ENCODE measurements around the gene ERN1. TPM values are rescaled to one million over a fixed set of nuclear protein-coding genes. Genes with fewer than 3 reads are reported as not detected.
A peak's percentile ranks its signal among the peaks of the same experiment; 100 is the strongest.
"Not testable (repeated sequence)": the region's sequence is repeated elsewhere in the genome, so short reads cannot be mapped to it uniquely, and the experiment has no call there.

The ERN1 gene
- total RNA-seq, 1 donor from 2014 or later = 52.1 TPM

DNA sequence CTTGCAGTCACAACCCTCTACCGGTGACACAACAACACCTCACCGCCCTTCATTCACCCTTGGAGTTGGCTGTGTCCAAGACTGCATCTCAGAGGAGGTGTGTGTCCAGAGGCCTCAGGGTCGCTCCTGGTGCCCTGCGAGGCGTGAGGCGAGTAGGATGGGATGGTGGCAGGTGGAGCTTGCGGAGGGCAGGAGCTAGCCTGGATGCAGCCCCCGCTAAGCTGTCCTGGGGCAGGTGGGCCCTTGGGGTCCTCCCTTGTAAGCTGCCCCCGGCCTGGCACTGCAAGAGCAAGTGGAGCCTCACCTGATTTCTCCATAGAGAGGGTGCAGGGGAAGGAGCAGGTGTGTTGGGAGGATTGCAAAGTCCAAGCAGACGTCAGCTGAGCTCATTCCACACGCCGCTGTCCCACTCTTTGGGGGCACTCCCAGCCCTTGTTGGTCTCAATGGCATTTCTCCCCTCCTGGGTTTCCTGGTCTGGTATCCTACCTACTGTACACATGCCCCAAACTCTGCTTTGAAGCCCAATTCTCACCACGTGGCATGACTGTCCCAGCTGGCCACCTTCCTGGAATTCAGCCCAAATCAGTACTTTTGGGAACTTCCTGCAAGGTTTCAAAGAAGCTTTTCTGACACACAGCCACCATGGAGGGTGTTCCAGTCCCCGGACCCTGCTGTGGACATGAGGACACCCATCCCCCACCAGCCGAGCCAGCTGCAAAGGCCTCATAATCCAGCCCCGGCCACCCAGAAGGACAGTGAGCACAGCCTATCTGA, 91.4 kb downstream of the ERN1 start:
- Mint-ChIP-seq H3K9me3 (no peaks in the 10 kb centered on the region), H3K36me3 (ENCODE audit: low read depth) (peaks cover 52% of the 10 kb centered on the region), H3K4me1 (peaks cover 4% of the 10 kb centered on the region), H3K27ac (no peak overlapping the region), H3K4me3 (no peak overlapping the region), H3K27me3 (no peaks in the 10 kb centered on the region)
- no peak for DNase-seq
- intact Hi-C loops (cut with micrococcal nuclease) = no loop called here

DNA sequence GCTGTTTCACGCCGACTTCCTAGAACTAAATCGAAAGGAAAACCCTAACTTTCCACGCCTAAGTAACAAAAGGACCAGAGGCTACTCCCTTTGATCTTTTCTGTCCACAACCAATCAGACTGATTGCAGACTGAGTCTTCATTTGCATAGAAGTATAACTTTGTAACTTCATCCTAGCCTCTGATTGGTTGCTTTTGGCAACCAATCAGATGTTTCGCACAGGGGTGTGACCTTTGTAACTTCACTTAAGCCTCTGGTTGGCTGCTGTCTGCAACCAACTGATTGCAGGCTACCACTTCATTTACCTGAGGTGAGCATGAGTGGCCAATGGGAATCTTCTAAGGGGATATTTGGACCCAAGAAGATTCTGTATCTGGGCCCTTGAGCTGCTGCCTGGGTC, 92.1 kb downstream of the ERN1 start:
- DNase-seq = no peak
- Mint-ChIP-seq H3K27me3 (no peaks in the 10 kb centered on the region), H3K4me3 (no peak overlapping the region), H3K4me1 (peaks cover 4% of the 10 kb centered on the region), H3K36me3 (ENCODE audit: low read depth) (peaks cover 52% of the 10 kb centered on the region), H3K27ac (no peak overlapping the region), H3K9me3 (no peaks in the 10 kb centered on the region)
- intact Hi-C loops (cut with micrococcal nuclease) = no loop called here

GRCh38 chr17:64037180-64037579, 92.8 kb downstream of the ERN1 start:
- peaks cover 49% of the 10 kb centered on the region for H3K36me3 Mint-ChIP-seq (ENCODE audit: low read depth)
- no peak for DNase-seq
- intact Hi-C loops (cut with micrococcal nuclease) = no loop called here
- no peak overlapping the region for H3K4me3 Mint-ChIP-seq
- no peaks in the 10 kb centered on the region for H3K9me3 Mint-ChIP-seq
- H3K4me1 Mint-ChIP-seq = peaks cover 4% of the 10 kb centered on the region
- no peak overlapping the region for H3K27ac Mint-ChIP-seq
- H3K27me3 Mint-ChIP-seq = no peaks in the 10 kb centered on the region

DNA sequence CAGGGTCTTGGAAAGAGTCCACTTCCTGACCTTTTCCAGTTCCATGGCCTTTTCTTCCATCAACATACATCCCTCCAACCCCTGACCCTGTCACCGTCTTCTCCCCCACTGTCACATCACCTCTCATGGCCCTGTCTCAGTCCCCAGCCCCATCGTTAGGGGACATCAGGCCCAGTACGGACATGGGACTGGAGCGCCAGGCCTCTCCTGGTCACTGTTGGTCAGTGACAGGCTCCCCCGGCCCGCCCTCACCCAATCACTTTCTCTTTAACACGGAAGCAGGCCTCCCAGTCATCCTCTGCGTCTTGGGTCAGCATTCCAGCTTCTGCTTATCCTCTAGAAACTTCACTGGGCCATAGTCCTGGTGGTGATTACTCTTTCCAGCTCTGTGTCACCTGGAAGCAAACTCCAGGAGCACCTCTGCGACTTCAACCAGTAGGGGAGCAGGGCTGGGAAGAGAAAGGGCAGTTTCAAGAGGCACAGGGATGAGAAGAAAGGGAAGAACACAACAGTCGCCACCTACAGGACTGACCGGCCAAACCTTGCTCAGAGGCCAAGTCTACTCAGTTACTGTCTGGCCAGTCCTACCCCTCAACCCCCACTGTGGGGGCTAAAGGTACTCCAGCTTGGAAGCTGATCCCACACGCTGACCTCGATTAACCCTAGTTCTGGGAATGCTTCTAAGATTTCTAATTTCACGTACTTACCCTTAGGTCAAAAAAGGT, 93.6 kb downstream of the ERN1 start:
- Mint-ChIP-seq H3K27me3 (no peaks in the 10 kb centered on the region), H3K9me3 (no peaks in the 10 kb centered on the region), H3K4me3 (no peak overlapping the region), H3K4me1 (peaks cover 4% of the 10 kb centered on the region), H3K36me3 (ENCODE audit: low read depth) (peaks cover 41% of the 10 kb centered on the region), H3K27ac (no peak overlapping the region)
- no peak for DNase-seq
- intact Hi-C loops (cut with micrococcal nuclease) = no loop called here

DNA sequence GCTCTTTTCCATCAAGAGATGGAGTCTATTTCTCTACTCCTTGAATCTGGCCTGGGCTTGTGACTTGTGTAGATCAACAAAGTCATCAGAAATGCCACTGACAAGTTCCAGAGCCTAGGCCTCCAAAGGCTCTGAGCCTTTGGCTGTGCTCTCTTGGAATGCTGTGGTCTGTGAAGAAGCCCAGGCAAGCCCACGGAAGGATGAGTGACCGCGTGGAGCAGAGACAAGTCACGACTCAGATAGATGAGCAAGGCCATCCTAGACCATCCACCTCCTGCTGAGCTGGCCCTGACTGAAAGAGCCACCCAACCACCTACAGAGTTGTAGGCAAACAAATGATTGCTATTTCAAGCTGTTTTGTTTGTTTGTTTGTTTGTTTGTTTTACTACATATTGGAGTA, 97.9 kb downstream of the ERN1 start:
- DNase-seq = no peak
- no peak overlapping the region for H3K4me3 Mint-ChIP-seq
- H3K9me3 Mint-ChIP-seq = no peaks in the 10 kb centered on the region
- peaks cover 22% of the 10 kb centered on the region for H3K36me3 Mint-ChIP-seq (ENCODE audit: low read depth)
- no peak overlapping the region for H3K27ac Mint-ChIP-seq
- no peaks in the 10 kb centered on the region for H3K27me3 Mint-ChIP-seq
- intact Hi-C loops (cut with micrococcal nuclease) = no loop called here
- H3K4me1 Mint-ChIP-seq = peaks cover 17% of the 10 kb centered on the region

- Mint-ChIP-seq H3K36me3 (ENCODE audit: low read depth) (peaks cover 5% of the 10 kb centered on the region), H3K27ac (no peak overlapping the region), H3K4me3 (no peak overlapping the region), H3K9me3 (no peaks in the 10 kb centered on the region), H3K4me1 (peaks cover 39% of the 10 kb centered on the region), H3K27me3 (no peaks in the 10 kb centered on the region)
- intact Hi-C loops (cut with micrococcal nuclease) = loop anchor here (1.0 to 10.0 kb wide), 4 partner anchors 38 to 476 kb away; partner anchors contain the start of genes CEP95 and DDX5
- DNase-seq = peak; percentile 92
These were observed 101.0 kb downstream of the ERN1 start for GRCh38 chr17:64028874-64029464.

GRCh38 chr17:64025732-64026294, 104.1 kb downstream of the ERN1 start:
- Mint-ChIP-seq H3K36me3 (ENCODE audit: low read depth) (peaks cover 4% of the 10 kb centered on the region), H3K9me3 (no peaks in the 10 kb centered on the region), H3K27me3 (no peaks in the 10 kb centered on the region), H3K27ac (peak overlapping the region; percentile 85), H3K4me1 (peaks cover 62% of the 10 kb centered on the region), H3K4me3 (peak overlapping the region; percentile 73)
- intact Hi-C loops (cut with micrococcal nuclease) = loop anchor here (1.0 to 10.0 kb wide), 6 partner anchors 10 to 479 kb away; partner anchors contain the start of genes CEP95, DDX5 and ERN1
- DNase-seq = peak; percentile 97

DNA sequence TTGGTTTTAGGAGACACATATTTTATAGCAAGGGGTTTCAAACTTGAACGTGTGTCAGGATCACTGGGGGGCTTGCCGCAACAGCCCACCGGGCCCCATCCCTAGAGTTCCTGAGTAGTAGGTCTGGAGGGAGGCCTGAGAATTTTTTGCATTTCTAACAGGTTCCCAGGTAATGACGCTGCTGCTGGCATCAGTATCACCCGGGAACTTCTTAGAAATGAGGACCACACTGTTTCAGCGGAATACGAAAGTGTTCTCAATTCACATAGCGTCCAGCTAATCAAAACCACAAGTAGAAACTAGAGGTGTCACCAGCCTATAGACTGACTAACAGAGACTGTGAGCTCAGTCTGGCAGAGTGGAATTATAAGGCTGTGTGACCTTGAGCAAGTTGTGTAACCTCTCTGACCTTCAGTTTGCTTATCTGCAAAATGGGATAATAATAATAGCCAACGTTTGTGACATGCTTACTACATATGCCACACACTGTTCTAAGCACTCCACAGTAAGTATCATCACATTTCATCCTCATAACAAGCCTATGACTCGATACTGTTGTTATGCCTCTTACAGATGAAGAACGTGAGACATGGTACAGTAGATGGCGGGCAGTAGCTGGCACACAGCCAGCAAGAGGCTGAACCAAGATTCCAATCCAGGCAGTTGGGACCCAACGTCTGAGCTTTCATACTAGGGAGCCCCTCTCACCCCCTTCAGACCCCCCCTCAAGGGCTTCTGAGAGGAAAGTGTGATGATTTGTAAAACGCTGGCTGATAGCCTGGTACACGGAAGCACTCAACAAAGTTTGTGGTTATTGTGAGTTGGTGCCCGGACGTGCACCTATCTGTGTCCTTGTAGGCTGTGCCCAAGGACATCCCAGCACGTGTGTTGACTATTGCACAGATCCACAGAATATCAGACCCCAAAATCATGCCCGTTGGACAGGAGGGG, 104.9 kb downstream of the ERN1 start:
- peak; percentile 76 for DNase-seq
- Mint-ChIP-seq H3K27me3 (no peaks in the 10 kb centered on the region), H3K4me3 (peak overlapping the region; percentile 73), H3K9me3 (no peaks in the 10 kb centered on the region), H3K27ac (peak overlapping the region; percentile 85), H3K4me1 (peaks cover 63% of the 10 kb centered on the region), H3K36me3 (ENCODE audit: low read depth) (peaks cover 4% of the 10 kb centered on the region)
- intact Hi-C loops (cut with micrococcal nuclease) = loop anchor here (1.0 to 10.0 kb wide), 7 partner anchors 9 to 480 kb away; partner anchors contain the start of genes CEP95, DDX5 and ERN1

DNA sequence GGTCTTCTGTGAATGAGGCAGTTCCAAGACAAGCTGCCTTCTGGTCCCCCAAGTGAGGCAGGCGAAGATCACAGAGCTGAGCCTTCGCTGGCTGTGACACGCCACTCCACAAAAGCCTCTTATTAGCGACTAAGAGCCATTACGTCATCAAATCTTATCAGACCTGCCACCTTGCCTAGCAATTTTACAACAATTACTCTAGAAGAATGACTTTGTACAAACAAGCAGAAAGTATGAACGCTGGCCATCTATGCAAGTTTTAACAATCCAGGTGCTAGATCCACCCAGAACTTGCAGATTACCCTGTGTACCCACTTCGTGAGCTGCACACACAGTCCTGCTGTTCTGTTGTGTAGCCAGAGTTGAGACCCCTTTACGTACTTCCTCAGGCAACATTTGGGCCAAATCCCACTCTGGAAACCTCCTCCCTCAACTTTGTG, 105.7 kb downstream of the ERN1 start:
- H3K4me3 Mint-ChIP-seq = no peak overlapping the region
- no peaks in the 10 kb centered on the region for H3K9me3 Mint-ChIP-seq
- no peaks in the 10 kb centered on the region for H3K27me3 Mint-ChIP-seq
- H3K27ac Mint-ChIP-seq = peak overlapping the region; percentile 85
- intact Hi-C loops (cut with micrococcal nuclease) = loop anchor here (5.0 to 10.0 kb wide), 2 partner anchors 37 to 481 kb away; partner anchors contain the start of genes CEP95 and DDX5
- peaks cover 63% of the 10 kb centered on the region for H3K4me1 Mint-ChIP-seq
- peaks cover 2% of the 10 kb centered on the region for H3K36me3 Mint-ChIP-seq (ENCODE audit: low read depth)
- no peak for DNase-seq

GRCh38 chr17:64022611-64023063, 107.3 kb downstream of the ERN1 start:
- DNase-seq = peak; percentile 67
- peaks cover 63% of the 10 kb centered on the region for H3K4me1 Mint-ChIP-seq

DNA sequence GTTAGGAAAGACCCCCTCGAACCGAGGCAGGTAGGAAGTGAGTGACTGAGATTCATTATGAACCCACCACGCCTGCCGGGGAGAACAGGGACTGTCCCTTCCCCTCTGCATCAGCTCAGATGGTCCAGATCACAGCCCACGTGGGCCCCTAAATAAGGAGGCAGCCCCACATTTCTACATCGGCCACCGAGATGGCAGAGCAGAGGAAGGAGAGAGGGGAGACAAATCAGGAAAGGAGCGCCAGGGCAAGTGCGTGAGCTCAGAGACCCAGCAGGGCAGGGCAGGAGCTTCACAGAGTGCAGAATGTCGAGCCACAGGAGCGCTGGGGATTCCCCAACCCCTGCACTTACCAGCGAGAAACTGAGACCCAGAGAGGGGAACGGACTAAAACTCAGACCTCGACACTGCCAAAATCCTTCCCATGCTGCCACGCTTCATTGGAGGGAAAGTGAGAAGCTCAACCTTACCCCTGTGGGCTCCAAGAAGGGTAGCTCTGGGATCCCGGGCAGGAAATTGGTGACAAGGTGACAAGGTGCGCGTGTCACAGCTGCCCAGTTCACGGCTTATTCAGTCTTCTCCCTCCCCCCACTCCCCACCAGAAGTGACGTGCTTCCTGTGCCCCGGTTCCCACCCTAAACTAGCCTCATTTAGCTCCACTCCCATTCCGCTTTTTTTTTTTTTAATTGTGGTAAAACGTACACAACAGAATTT, 109.7 kb downstream of the ERN1 start, which contains the start of gene ICAM2:
Gene ICAM2 (minus strand): TSS at position 578 of the 711 bp plus-strand sequence. CDS start 13,942 bp downstream, outside the sequence.
- peaks cover 66% of the 10 kb centered on the region for H3K4me1 Mint-ChIP-seq
- H3K9me3 Mint-ChIP-seq = no peaks in the 10 kb centered on the region
- H3K27me3 Mint-ChIP-seq = no peaks in the 10 kb centered on the region
- peak within 1 kb of the TSS; percentile 98 for H3K27ac Mint-ChIP-seq
- DNase-seq = peak; percentile 96
- H3K36me3 Mint-ChIP-seq (ENCODE audit: low read depth) = peaks cover 8% of the 10 kb centered on the region
- intact Hi-C loops (cut with micrococcal nuclease) = loop anchor here (2.0 to 10.0 kb wide), 3 partner anchors 33 to 485 kb away; partner anchors contain the start of genes CEP95, DDX5 and TEX2
- H3K4me3 Mint-ChIP-seq = peak within 1 kb of the TSS; percentile 94

More at GRCh38 chr17:64022611-64023063, 107.3 kb downstream of the ERN1 start:
- H3K36me3 Mint-ChIP-seq (ENCODE audit: low read depth) = peaks cover 6% of the 10 kb centered on the region
- no peaks in the 10 kb centered on the region for H3K9me3 Mint-ChIP-seq
- H3K27me3 Mint-ChIP-seq = no peaks in the 10 kb centered on the region
- H3K4me3 Mint-ChIP-seq = peak overlapping the region; percentile 48
- H3K27ac Mint-ChIP-seq = peak overlapping the region; percentile 98
- intact Hi-C loops (cut with micrococcal nuclease) = loop anchor here (5.0 to 10.0 kb wide), 2 partner anchors 35 to 482 kb away; partner anchors contain the start of genes CEP95 and DDX5

DNA sequence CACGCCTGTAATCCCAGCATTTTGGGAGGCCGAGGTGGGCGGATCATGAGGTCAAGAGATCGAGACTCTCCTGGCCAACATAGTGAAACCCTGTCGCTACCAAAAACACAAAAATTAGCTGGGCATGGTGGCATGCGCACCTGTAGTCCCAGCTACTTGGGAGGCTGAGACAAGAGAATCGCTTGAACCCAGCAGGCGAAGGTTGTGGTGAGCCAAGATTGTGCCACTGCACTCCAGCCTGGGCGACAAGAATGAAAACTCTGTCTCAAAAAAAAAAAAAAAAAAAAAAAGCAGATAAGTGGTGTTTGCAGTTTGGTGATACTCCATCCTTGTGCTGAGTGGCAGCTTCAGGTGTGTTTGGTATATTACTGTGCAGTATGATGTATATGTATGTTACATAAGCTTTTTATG, 110.4 kb downstream of the ERN1 start:
- peaks cover 65% of the 10 kb centered on the region for H3K4me1 Mint-ChIP-seq
- not testable (repeated sequence) for H3K27me3 Mint-ChIP-seq, H3K9me3 Mint-ChIP-seq

More for the DNA sequence above, 110.4 kb downstream of the ERN1 start:
- Mint-ChIP-seq H3K36me3 (ENCODE audit: low read depth) (peaks cover 10% of the 10 kb centered on the region), H3K27ac (peak overlapping the region; percentile 98), H3K4me3 (peak overlapping the region; percentile 94)
- DNase-seq = peak; percentile 74
- intact Hi-C loops (cut with micrococcal nuclease) = not testable (repeated sequence)
